AG04450 (cell line): ENCODE data around the gene RAD51C. TPM values are rescaled to one million over a fixed set of nuclear protein-coding genes. Genes with fewer than 3 reads are reported as not detected.

Source experiments
- CTCF ChIA-PET: fragments of 300-600, 350-600 bp; formaldehyde crosslinking; extraction: SDS; loops from one replicate; lab custom pipeline; 2022; ENCODE audit warnings: antibody characterized with exemption, inconsistent platforms; lab: Charles Lee
- POLR2A ChIA-PET: fragments of 350-600 bp; formaldehyde crosslinking; extraction: SDS; loops from one replicate; lab custom pipeline; 2021; ENCODE audit warnings: antibody characterized with exemption, inconsistent platforms; lab: Yijun Ruan, JAX
- DNase-seq: peaks from one replicate; pipeline ENCODE4 v3.0.0-alpha.2; 2011; ENCODE audit warnings: low read depth, low spot score
- H3K27ac ChIP-seq: one replicate; pipeline ENCODE4 v1.5.1; 2012; ENCODE audit warnings: low read depth, low read length, control low read depth
- H3K27me3 ChIP-seq: one replicate; pipeline ENCODE4 v1.6.0; 2012; ENCODE audit warnings: low read length; ENCODE audit not compliant: control insufficient read depth, insufficient read depth
- H3K4me3 ChIP-seq: 2 replicates; pipeline ENCODE4 v1.5.1; 2011; ENCODE audit warnings: mild to moderate bottlenecking, low read depth, low read length, control low read depth
- H3K9me3 ChIP-seq: 2 replicates; pipeline ENCODE4 v1.5.1; 2012; ENCODE audit warnings: low read length; ENCODE audit not compliant: control insufficient read depth, insufficient read depth
- CTCF ChIP-seq: IDR thresholded peaks from 2 replicates; pipeline ENCODE4 v1.5.1; 2011; ENCODE audit warnings: low read depth, low read length, control low read depth, inconsistent platforms
- polyA plus RNA-seq: library from polyadenylated mRNA; depleted of rRNA; stranded (reverse); fragments of >200 nt; gene quantifications from 2 replicates; pipeline ENCODE4 v1.2.3, GENCODE V29; 2011

Gene RAD51C
- polyA plus RNA-seq, 1 experiment = 36.1 TPM

GRCh38 chr17:58699771-58700170, 7.4 kb downstream of the RAD51C start:
- CTCF ChIA-PET = interaction anchor here (0.9 to 1.5 kb wide), 4 partner anchors 9 to 122 kb away, joined by 3 to 8 read pairs (median 4); no protein-coding TSS in a partner anchor
- no peak overlapping the region for H3K27ac ChIP-seq
- POLR2A ChIA-PET = interaction anchor here (1.2 kb wide), 1 partner anchor 68 kb away, joined by 3 read pairs; no protein-coding TSS in a partner anchor
- no peak overlapping the region for H3K4me3 ChIP-seq
- no peak for TF ChIP-seq CTCF
- no peaks in the 10 kb centered on the region for H3K27me3 ChIP-seq
- H3K9me3 ChIP-seq = no peaks in the 10 kb centered on the region
- DNase-seq = no peak

- ChIA-PET POLR2A (no interaction called here), CTCF (interaction anchor here (2.0 kb wide), 1 partner anchor 9 kb away, joined by 8 read pairs; no protein-coding TSS in a partner anchor)
- DNase-seq = no peak
Measured at GRCh38 chr17:58702045-58702476, 9.7 kb downstream of the RAD51C start.

GRCh38 chr17:58702708-58703107, 10.3 kb downstream of the RAD51C start:
- CTCF ChIA-PET = interaction anchor here (2.0 kb wide), 1 partner anchor 8 kb away, joined by 8 read pairs; no protein-coding TSS in a partner anchor
- H3K27me3 ChIP-seq = no peaks in the 10 kb centered on the region
- POLR2A ChIA-PET = interaction anchor here (0.7 kb wide), 1 partner anchor 47 kb away, joined by 3 read pairs; no protein-coding TSS in a partner anchor
- H3K4me3 ChIP-seq = no peak overlapping the region
- no peak for DNase-seq
- H3K9me3 ChIP-seq = no peaks in the 10 kb centered on the region
- no peak for TF ChIP-seq CTCF
- no peak overlapping the region for H3K27ac ChIP-seq

More at GRCh38 chr17:58702045-58702476, 9.7 kb downstream of the RAD51C start:
- no peaks in the 10 kb centered on the region for H3K27me3 ChIP-seq
- TF ChIP-seq CTCF = no peak
- H3K4me3 ChIP-seq = no peak overlapping the region
- H3K27ac ChIP-seq = no peak overlapping the region
- no peaks in the 10 kb centered on the region for H3K9me3 ChIP-seq

- ChIA-PET POLR2A (interaction anchor here (0.7 kb wide), 1 partner anchor 48 kb away, joined by 3 read pairs; no protein-coding TSS in a partner anchor), CTCF (interaction anchor here (0.6 to 2.0 kb wide), 3 partner anchors 7 to 376 kb away, joined by 3 to 8 read pairs (median 3); no protein-coding TSS in a partner anchor)
- no peak for DNase-seq
- no peaks in the 10 kb centered on the region for H3K27me3 ChIP-seq
- H3K9me3 ChIP-seq = no peaks in the 10 kb centered on the region
- TF ChIP-seq CTCF = no peak
- no peak overlapping the region for H3K27ac ChIP-seq
- H3K4me3 ChIP-seq = no peak overlapping the region
Measured at GRCh38 chr17:58703137-58703915, 10.9 kb downstream of the RAD51C start.

- H3K27ac ChIP-seq = no peak overlapping the region
- no peak overlapping the region for H3K4me3 ChIP-seq
- no peaks in the 10 kb centered on the region for H3K27me3 ChIP-seq
- no peak for TF ChIP-seq CTCF
- ChIA-PET POLR2A (no interaction called here), CTCF (interaction anchor here (0.6 kb wide), 2 partner anchors 301 to 375 kb away, joined by 3 read pairs; no protein-coding TSS in a partner anchor)
- no peak for DNase-seq
- no peaks in the 10 kb centered on the region for H3K9me3 ChIP-seq
Measured at GRCh38 chr17:58703916-58704286, 11.5 kb downstream of the RAD51C start.
